ENCODE data around the gene MMEL1.

Gene MMEL1

DNA sequence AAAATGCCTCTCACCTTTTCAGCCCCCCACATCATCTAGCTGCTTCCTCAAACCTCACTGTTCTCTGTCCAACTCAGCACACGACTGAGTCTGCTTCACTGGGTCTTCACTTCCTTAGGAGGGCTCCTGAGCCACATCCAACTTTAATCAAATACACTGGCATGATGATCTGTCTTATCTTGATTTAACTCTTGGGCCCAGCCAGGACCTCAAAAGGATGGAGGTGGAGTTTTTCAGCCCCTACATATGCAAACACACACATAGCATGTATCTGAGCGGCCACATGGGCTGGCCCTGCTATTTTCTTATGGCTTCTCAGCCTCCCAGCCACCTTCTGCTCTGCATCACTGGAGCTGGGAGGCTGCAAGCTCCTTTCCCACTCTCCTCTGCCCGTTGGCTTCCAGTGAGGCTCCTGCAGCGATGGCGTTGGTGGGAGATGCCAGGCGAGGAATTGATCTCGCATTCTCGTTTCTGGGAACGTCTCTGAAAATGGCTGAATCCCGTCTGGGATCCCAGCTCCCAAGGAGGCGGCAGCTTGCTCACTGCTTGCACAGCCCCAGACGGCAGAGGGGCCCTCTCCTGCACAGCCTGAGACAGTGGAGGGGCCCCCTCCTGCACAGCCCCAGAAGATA, 48.0 kb downstream of the MMEL1 start:
- peak overlapping the region; percentile 91 for H3K27ac ChIP-seq (replicated peaks)
- no peak for DNase-seq (ENCODE audit: low read depth in 1 of 2, low spot score in 1 of 2)
- TF ChIP-seq SPI1 (IDR thresholded peaks at IDR 0.05; ENCODE audit: borderline replicate concordance, low read depth) (no peak), GABPA (IDR thresholded peaks at IDR 0.05; ENCODE audit: low read depth) (no peak), POLR2AphosphoS5 (IDR thresholded peaks at IDR 0.05; ENCODE audit: low read depth) (no peak)
- TF ChIP-seq, protein P1, sequence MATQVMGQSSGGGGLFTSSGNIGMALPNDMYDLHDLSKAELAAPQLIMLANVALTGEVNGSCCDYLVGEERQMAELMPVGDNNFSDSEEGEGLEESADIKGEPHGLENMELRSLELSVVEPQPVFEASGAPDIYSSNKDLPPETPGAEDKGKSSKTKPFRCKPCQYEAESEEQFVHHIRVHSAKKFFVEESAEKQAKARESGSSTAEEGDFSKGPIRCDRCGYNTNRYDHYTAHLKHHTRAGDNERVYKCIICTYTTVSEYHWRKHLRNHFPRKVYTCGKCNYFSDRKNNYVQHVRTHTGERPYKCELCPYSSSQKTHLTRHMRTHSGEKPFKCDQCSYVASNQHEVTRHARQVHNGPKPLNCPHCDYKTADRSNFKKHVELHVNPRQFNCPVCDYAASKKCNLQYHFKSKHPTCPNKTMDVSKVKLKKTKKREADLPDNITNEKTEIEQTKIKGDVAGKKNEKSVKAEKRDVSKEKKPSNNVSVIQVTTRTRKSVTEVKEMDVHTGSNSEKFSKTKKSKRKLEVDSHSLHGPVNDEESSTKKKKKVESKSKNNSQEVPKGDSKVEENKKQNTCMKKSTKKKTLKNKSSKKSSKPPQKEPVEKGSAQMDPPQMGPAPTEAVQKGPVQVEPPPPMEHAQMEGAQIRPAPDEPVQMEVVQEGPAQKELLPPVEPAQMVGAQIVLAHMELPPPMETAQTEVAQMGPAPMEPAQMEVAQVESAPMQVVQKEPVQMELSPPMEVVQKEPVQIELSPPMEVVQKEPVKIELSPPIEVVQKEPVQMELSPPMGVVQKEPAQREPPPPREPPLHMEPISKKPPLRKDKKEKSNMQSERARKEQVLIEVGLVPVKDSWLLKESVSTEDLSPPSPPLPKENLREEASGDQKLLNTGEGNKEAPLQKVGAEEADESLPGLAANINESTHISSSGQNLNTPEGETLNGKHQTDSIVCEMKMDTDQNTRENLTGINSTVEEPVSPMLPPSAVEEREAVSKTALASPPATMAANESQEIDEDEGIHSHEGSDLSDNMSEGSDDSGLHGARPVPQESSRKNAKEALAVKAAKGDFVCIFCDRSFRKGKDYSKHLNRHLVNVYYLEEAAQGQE (IDR thresholded peaks at IDR 0.05; ENCODE audit: insufficient replicate concordance, low read depth): no peak
- TF ChIP-seq, protein P2, sequence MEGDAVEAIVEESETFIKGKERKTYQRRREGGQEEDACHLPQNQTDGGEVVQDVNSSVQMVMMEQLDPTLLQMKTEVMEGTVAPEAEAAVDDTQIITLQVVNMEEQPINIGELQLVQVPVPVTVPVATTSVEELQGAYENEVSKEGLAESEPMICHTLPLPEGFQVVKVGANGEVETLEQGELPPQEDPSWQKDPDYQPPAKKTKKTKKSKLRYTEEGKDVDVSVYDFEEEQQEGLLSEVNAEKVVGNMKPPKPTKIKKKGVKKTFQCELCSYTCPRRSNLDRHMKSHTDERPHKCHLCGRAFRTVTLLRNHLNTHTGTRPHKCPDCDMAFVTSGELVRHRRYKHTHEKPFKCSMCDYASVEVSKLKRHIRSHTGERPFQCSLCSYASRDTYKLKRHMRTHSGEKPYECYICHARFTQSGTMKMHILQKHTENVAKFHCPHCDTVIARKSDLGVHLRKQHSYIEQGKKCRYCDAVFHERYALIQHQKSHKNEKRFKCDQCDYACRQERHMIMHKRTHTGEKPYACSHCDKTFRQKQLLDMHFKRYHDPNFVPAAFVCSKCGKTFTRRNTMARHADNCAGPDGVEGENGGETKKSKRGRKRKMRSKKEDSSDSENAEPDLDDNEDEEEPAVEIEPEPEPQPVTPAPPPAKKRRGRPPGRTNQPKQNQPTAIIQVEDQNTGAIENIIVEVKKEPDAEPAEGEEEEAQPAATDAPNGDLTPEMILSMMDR (IDR thresholded peaks at IDR 0.05; ENCODE audit: insufficient read depth, low read length): no peak
- H3K4me3 ChIP-seq (replicated peaks; ENCODE audit: insufficient read depth, low read length): peak overlapping the region; percentile 75
- H3K27me3 ChIP-seq (ENCODE audit: insufficient read depth, poor library complexity, severe bottlenecking): no peaks in the 10 kb centered on the region

DNA sequence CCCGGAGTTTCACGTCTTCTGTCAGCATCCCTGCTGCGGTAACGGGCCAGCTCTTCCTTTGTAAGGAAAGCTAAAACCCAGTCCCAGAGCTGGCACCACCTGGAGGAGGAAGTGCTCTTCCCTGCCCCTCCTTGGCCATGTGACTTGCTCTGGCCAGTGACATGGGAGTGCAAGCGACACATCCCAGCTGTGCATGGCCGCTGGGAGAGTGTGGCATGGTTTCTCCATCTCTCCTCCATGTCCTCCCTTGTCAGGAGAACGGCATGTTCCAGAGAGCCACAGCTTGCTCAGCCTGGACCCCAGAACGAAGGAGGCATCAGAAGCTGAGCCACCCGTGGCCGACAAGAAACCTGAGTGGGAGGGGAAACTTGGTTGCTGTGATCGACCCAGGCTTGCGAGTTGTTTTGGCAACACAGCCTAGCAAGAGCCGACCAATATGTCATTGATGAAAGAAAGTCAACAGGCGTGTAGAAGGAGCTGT, 48.9 kb downstream of the MMEL1 start:
- peak overlapping the region; percentile 91 for H3K27ac ChIP-seq (replicated peaks)
- DNase-seq (ENCODE audit: low read depth in 1 of 2, low spot score in 1 of 2): peak; percentile 45 to 62
- H3K4me3 ChIP-seq (replicated peaks; ENCODE audit: insufficient read depth, low read length): no peak overlapping the region
- no peaks in the 10 kb centered on the region for H3K27me3 ChIP-seq (ENCODE audit: insufficient read depth, poor library complexity, severe bottlenecking)
- TF ChIP-seq SPI1 (IDR thresholded peaks at IDR 0.05; ENCODE audit: borderline replicate concordance, low read depth): peak; percentile 72; the same call in 1 of the 2 replicates
- TF ChIP-seq, protein P1 (IDR thresholded peaks at IDR 0.05; ENCODE audit: insufficient replicate concordance, low read depth): no peak

DNA sequence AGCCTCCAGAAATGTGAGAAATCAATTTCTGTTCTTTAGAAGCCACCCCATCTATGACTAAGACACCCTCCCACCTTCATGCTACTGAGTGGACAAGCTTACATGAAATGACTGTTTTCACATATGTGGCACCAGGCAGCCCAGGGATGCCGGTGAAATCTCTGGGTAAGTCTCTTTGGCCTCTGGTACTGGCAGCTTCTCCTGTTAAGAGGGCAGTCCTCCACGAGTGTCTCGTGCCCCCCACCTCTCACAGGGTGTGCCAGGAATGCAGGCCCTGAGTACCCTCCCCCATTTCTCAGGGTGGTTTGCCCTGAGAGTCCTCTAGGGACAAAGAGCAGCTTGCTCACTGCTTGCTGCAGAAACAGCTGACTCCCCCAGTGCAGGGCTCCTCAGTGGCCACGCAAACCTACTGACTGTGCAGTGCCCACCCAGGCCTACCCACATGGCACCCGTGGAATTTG, 49.5 kb downstream of the MMEL1 start:
- H3K27me3 ChIP-seq (ENCODE audit: insufficient read depth, poor library complexity, severe bottlenecking): no peaks in the 10 kb centered on the region
- no peak for DNase-seq (ENCODE audit: low read depth in 1 of 2, low spot score in 1 of 2)
- TF ChIP-seq, protein P2 (IDR thresholded peaks at IDR 0.05; ENCODE audit: insufficient read depth, low read length): no peak
- TF ChIP-seq SPI1 (IDR thresholded peaks at IDR 0.05; ENCODE audit: borderline replicate concordance, low read depth) (no peak), POLR2AphosphoS5 (IDR thresholded peaks at IDR 0.05; ENCODE audit: low read depth) (no peak), GABPA (IDR thresholded peaks at IDR 0.05; ENCODE audit: low read depth) (no peak)
- TF ChIP-seq, protein P1 (IDR thresholded peaks at IDR 0.05; ENCODE audit: insufficient replicate concordance, low read depth): no peak
- no peak overlapping the region for H3K4me3 ChIP-seq (replicated peaks; ENCODE audit: insufficient read depth, low read length)
- no peak overlapping the region; the same call in 1 of the 2 replicates for H3K27ac ChIP-seq (replicated peaks)
